GM23248 (cell line): ENCODE results near the gene VWA8.

Experiments used
- EZH2 ChIP-seq: fragments of 200-600 bp; sonication (generic); IDR thresholded peaks from 2 replicates; pipeline ENCODE4 v1.6.1; 2018; ENCODE audit warnings: antibody characterized with exemption, mild to moderate bottlenecking; ENCODE audit not compliant: insufficient read depth, poor library complexity, severe bottlenecking
- EZH2phosphoT487 ChIP-seq: fragments of 200-600 bp; sonication (generic); IDR thresholded peaks from 2 replicates; pipeline ENCODE4 v1.6.1; 2018; ENCODE audit warnings: antibody characterized with exemption, moderate library complexity, mild to moderate bottlenecking, low read depth; ENCODE audit not compliant: insufficient read depth

DNA sequence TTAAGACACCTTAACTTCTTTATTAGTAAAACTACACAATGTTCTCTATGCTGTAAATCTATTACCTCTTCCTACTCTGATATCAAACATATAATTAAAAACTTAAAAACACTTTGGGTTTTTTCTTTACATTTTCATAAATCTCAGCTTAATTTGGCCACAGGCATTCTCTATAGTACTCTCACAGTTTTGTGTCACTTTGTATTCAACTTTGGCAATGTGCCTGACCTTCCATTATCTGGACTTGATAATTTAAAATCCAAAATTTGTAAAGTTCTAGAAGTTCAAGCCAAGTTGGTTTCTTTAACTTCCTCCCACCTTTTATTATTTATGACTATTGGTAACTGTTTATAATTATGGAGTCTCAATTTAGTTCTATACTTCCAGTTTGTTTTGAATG is 46.4 kb downstream of the VWA8 start:
- TF ChIP-seq EZH2phosphoT487 (no peak), EZH2 (no peak)
